ENCODE measurements around the gene SNTG2.

- TF ChIP-seq POLR2A (IDR thresholded peaks at IDR 0.05) (no peak), CTCF (IDR thresholded peaks at IDR 0.05) (no peak)
Observed at GRCh38 chr2:1400943-1401735, 450.5 kb downstream of the SNTG2 start.
